Cerebellar nuclear complex (tissue), 1 donor: ENCODE results near the gene RGS10.
"Not testable (repeated sequence)": the region's sequence is repeated elsewhere in the genome, so short reads cannot be mapped to it uniquely, and the experiment has no call there.

ENCODE experiments used
- DNase-seq, 2 experiments: peaks; one replicate each; lab custom pipeline; 2025; lab: John Stamatoyannopoulos, UW

The RGS10 gene, protein sequence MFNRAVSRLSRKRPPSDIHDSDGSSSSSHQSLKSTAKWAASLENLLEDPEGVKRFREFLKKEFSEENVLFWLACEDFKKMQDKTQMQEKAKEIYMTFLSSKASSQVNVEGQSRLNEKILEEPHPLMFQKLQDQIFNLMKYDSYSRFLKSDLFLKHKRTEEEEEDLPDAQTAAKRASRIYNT

DNA sequence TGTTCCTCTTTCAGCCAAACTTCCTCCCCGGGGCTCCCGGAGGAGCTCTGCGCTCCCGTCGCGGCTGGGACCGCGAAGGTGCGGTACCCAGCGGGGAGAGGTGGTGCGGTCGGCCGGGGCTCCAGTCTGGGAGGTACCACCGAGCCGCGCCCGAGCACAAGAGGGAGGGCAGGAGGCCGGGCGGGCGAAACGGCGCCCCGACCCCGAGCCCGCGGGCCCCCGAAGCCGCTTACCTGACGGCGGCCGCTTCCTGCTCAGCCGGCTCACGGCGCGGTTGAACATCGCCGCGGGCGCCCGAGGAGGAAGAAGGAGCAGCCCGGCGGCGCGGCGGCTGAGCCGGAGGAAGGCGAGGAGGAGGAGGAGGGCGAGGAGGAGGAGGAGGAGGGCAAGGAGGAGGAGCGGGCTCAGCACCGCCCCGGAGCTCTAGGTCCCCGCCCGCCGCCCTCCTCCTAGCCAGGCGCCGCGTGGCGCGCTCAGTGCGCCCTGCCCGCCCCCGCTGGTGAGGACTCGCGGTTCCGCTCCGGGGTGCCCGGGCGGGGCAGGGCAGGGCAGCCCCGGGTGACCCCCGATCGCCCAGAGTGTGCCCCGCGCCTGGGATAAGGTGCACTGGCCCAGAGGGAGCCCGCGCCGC lies at the start of gene RGS10:
TSS of gene RGS10 (minus strand) at position 363 of the 631 bp plus-strand sequence. CDS start at position 282, 81 bp downstream.
- no peak for DNase-seq

DNA sequence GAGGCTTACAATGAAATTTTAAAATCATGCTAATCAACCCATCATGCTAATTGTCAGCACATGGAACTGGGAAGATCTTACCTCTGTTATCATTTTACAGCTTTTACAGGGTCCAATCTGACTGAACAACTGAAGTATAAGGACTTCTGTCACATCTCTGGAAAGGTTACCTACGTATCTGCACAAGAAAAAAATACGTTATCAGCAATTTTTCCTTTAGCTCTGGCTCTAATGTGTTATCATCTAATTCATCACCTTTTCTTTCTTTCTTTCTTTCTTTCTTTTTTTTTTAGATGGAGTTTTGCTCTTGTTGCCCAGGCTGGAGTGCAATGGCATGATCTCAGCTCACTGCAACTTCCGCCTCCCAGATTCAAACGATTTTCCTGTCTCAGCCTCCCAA lies 45.6 kb upstream of the RGS10 start:
- DNase-seq: no peak

DNA sequence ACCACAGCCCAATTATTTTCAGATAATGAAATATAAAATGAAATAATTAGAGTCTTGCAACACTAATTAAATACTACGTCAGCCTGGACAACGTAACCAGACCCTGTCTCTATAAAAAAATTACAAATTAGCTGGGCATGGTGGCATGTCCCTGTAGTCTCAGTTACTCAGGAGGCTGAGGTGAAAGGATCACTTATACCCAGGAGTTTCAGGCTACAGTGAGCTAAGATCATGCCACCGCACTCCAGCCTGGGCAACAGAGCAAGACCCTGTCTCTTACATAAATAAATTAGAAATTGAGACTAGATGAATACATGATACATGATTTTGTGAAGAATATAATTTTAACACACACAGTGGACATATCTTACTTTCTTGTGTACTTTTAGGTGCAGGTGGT lies 35.8 kb upstream of the RGS10 start:
- no peak for DNase-seq

DNA sequence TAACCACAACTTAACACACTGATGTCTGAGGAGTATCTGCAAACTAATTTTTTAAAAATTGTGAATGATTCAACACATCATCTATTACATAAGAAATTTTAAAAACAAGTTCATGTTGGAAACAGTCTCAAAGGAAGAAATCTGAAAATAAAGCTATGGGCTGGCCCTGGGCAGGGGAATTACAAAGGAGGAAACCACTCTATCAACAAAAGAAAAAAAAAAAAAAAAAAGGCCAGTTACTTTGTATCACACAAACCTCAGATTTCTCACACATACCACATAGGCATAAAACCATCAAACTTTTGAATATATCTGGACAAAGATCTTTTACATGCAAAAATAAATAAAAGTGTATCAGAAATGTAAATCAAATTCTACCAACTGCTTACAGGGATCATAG lies 33.5 kb upstream of the RGS10 start:
- DNase-seq: no peak

DNA sequence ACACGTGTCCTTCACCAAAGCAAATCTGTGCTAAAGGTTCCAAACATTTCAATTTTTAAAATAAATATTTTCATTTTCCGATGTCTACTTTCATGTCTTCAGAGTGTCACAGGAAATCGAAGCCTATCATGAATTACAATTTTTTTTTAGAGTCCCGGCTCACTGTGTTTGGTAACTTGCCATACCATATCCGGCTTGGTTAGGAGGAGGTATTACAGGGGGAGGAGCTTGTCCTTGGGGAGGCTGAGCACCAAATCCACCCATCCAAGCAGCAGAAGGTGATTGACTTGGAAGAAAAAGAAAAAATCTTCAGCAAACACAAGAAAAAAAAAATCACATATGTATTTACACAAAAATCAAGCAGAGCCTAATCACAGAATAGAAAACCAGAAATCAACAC lies 33.0 kb upstream of the RGS10 start:
- no peak for DNase-seq

DNA sequence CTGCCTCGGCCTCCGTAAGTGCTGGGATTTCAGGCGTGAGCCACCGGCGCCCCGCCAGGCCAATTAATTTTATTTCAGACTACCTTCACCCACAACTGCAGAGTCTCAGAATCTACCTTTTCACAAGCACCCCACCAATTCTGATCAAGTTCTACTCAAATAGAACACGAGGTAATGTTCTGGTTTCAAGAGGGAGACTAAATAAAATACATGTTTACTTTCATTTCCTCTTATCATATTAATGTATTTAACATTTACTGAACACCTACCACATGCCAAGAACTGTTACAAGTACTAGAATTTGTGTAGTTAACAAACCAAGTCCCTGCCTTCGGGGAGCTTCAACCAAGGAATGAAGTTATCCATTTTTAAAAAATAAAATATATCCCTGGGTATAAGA lies 25.5 kb upstream of the RGS10 start:
- DNase-seq: no peak

DNA sequence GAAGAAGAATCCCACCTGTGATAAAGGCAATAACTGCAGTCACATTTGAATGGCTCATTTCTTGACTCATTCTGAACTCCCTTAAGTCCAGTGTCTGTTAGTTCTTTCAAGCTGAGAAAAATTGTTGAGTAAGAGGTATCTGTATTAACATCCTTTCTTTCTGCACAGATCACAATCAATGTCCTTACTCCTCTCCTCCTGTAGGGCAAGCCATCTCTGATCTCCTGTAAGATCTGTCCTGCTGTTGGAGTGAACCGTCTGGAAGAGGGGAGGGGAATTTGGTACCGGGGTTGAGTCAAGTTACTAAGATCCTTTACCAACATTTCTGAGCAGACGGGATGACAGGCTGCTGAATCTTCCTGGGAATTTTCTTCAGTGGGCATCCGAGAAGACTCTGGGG lies 19.6 kb upstream of the RGS10 start:
- DNase-seq: no peak

DNA sequence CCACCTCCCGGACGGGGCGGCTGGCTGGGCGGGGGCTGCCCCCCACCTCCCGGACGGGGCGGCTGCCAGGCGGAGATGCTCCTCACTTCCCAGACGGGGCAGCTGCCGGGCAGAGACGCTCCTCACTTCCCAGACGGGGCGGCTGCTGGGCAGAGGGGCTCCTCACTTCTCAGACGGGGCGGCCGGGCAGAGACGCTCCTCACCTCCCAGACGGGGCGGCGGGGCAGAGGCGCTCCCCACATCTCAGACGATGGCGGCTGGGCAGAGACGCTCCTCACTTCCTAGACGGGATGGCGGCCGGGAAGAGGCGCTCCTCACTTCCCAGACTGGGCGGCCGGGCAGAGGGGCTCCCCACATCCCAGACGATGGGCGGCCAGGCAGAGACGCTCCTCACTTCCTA lies 17.0 kb upstream of the RGS10 start:
- DNase-seq: not testable (repeated sequence)

DNA sequence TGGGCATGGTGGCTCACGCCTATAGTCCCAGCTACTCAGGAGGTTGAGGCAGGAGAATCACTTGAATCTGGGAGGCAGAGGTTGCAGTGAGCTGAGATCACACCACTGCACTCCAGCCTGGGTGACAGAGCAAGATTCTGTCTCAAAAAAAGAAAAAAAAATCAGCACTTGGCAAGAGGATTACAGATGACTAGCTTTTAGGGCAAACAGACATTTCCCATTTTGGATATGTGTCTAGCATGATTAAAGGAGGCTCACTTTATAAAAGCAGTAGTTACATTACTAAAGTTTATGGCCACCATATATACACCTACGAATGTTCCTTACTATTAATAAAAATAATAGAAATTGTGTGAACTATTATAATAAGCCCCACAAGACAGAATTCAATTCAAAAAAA lies 13.6 kb upstream of the RGS10 start:
- DNase-seq: not testable (repeated sequence)

DNA sequence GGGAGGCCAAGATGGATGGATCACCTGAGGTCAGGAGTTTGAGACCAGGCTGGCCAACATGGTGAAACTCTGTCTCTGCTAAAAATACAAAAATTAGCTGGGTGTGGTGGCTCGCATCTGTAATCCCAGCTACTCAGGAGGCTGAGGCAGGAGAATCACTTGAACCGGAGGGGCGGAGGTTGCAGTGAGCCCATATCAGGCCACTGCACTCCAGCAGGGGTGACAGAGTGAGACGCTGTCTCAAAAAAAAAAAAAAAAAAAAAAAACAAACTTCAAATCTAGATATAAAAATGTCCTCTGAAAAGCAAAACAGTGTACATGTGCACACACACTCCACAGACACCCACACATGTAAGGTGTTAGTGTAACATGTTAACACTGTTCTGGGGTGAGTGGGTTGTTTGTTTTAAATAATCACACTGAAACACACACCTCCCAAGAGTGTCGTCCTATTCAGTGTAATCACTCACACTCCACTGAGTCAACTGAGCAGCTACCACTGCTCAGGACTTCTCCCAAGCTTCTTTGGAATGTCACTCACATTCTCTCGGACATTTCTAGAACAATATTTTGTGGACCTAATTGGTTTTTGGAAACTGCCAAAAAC lies 12.8 kb upstream of the RGS10 start:
- no peak for DNase-seq

DNA sequence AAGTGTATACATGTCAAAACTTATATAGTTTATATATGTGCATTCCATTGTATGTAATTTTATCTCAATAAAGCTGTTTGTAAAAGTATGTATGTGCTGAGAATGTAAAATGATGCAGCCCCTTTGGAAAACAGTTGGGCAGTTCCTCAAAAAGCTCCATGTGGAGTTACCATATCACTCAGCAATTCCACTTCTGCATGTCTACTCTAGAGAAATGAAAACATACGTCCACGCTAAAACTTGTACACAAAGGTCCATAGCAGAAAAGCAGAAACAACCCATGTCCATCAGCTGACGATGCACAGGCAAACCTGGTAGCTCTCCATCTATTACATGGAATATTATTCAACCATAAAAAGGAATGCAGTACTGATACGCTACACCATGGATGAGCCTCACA lies 8.3 kb upstream of the RGS10 start:
- no peak for DNase-seq

DNA sequence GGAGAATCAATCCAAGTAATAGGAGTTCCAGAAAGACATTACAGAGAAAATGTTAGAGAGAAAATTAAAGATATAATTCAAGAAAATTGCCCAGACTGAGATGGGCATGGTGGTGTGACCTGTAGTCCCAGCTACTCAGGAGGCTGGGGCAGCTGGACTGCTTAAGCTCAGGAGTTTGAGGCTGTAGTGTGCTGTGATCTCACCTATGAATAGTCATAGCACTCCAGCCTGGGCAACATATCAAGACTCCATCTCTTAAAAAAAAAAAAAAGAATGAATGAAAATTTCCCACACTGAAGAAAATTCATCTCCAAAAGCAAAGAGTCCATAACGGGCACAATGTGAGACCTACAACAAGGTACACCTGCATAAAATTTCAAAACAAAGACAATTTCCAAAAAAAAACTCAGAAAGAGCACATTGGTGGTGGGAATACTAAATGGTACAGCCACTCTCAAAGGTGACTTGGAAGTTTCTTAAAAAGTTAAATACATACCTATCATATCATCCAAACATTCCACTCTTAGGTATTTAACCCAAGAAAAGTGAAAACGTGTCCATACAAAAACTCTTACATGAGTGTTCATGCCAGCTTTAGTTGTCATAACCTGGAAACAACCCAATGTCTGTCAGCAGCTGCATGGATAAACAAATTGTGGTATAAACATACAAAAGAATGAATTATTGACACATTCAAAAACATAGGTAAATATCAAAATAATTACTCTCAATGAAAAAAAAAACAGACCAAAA lies 6.9 kb upstream of the RGS10 start:
- DNase-seq: no peak

DNA sequence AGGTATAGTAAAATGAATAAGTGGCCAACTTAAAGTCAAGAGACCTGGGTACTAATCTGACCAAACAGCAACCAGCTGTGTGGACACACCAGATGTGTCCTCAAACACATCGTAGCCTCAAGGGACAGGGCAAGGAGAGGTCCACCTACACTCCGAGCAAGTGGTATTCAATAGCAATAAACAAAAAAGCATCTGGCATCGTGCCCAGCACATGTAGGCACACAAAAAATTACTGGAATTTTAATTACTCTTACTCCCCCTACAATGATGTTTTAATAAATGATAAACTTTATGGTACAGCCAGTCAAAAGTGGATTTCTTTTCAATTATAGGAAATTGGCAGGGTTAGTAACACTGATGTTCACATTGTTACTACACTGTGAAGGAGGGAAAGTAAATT lies 3.5 kb upstream of the RGS10 start:
- no peak for DNase-seq

DNA sequence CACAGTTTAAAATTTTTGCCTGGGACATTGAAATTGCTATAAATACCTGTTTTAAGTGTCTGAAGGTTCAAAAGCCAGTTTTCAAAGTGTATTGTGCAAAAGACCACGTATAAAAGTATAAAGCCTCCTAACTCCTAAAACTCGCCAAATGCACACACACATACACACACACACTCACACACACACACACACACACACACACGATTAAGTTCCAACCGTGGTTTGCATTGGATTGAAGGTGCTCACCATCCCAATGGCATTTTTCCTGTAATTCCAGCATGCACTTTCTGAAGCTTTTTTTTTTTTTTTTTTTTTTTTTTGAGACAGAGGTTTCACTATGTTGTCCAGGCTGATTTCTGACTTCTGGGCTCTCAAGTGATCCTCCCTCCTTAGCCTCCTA lies 2.8 kb upstream of the RGS10 start:
- DNase-seq: no peak

DNA sequence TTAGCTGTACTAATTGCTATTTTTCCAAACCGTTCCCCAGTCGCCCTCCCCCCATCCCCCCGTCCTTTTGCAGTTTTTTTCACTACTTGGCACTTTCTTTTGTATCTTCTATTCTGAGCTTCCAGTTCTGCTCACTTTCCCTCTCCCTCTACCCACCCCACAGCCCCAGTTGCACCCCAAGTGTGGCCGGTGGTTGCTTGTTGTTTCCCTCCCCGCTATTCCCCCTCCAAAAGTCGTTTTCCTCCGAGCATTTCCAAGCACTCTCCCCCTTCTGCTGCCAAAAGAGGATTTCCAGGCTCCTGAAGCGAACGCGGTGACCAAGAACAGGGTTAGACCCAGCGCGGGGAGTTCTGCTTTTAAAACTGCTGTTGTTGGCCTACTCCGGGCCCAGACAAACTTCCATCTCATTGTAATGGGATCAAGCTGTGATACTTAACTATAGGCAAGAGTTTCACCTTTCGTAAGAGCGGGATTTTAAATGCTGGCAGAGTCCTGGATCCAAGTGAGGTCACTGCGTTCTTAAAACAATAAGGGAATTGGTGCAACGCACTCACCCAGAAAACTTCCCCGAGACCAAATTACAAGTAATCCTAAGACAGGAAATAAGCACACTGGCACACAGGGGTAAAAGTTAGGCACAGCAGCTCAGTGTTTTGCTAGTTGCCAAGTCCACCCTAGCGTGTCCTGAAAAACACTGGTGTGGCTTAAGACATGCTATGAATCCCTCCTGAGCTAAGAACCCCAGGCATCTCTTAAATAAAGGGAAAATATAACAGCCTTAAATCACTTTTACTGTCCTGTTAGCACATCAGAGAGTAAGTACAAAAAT lies 1.5 kb upstream of the RGS10 start:
- DNase-seq: no peak

DNA sequence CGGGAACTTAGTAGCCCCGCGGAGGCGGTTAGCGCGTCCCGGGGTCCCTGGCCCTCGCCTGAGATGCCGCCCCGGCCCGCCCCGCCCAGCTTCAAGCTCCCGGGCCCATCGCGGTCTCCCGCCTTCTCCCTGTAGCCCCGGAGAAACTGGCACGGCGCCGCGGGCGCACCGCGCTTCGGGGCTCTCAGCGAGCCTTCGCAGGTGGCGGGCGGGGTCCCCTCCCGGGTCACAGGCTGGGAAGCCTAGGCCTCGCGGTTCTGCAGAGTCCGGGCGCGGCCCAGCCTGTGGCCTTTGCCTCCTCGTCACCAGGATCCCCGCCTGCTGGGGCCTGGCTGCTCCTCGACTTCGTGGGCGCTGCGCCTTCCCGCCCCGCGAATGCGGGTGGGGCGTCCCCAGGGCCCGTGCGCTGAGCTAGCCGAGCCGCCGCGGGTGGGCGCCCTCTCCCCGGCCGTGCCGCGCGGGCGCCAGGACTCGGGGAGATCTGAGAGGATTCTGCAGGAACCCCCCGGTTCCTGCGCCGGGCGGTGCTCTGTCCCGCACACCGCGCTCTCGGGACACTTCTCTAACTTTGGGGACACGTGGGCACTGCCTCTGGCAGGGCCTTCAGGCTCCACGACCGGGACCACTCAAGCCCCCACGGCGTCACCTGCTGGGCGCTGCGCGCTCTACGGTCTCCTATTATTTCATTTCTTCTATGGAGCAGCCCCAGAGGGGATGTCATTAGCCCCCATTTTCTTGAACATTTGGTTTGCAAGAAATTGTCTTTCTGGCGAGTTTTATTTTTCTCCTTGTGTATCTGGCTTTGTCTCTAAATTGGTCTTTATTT lies 682 bp upstream of the RGS10 start:
- DNase-seq: no peak

DNA sequence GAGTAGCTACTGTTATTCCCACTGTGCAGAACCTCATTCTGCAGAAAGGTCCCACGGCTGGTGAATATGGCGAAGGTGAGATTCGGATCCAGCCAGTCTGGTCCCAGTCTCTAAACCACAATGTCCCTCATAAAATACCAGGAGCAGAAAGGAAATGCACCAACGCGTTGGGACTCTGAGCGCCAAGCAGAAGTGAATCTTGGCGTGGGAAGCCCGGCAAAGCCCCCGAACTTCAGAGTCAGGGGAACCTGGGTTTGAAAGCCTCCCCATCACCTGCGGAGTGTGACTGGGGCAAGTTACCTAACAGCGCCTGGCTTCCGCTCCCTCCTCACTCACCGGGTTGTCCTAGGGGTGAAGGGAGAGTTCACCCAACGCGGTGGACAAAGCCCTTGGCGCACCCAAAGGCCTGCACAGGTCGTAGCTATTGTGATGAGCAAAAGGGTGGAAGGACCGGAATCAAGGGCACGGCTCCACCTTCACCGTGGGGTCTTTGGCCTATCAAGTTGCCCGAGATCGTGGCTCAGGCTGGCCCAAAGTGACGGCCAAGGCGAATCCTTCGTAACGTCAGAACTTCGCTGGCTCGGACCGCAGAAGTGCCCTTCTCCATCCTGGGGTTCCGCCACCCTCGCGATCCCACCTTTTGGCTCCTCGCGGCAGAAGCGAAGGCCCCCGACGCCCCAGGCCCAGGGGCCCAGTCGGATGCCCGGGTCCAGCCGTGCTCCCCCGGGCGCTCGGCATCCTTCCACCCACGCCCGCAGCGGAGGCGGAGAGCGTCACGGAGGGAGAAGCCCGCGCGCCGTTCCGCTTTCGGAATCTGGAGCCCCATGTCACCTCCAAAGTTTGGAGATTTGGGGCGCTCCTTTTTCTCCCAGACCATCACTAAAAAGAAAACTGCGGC lies 811 bp downstream of the RGS10 start:
- no peak for DNase-seq

DNA sequence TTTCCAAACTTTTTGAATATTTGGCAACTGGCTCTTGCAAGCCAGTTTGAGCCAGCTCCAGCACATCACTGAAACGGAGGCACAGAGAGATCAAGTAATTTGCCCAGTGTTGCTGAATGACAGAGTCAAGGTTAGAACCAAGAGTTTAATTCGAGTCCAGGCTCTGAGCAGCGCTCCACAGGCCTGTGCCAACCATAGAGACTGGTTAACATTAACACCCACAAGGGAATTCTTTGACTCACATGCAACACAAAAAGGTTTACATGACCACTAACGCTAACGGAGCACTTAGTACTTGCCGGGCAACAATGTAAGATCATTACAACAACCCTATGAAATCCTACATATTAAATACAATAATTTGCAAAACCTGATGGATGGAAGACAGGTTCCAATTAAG lies 1.5 kb downstream of the RGS10 start:
- no peak for DNase-seq

DNA sequence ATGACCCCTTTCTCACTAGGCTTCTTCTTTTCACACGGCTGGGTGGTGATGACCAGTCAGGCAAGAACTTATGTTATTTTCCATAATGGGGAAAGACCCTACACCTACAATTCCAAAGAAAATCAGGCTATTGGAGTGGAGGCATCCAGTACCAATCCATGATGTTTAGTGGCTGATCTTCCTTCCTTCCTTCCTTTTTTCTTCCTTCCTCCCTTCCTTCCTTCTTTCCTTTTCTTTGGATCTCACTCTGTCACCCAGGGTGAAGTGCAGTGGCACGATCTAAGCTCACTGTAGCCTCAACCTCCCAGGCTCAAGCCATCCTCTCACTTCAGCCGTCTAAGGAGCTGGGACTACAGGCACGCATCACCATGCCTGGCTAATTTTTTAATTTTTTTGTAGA lies 2.5 kb downstream of the RGS10 start:
- DNase-seq: no peak

DNA sequence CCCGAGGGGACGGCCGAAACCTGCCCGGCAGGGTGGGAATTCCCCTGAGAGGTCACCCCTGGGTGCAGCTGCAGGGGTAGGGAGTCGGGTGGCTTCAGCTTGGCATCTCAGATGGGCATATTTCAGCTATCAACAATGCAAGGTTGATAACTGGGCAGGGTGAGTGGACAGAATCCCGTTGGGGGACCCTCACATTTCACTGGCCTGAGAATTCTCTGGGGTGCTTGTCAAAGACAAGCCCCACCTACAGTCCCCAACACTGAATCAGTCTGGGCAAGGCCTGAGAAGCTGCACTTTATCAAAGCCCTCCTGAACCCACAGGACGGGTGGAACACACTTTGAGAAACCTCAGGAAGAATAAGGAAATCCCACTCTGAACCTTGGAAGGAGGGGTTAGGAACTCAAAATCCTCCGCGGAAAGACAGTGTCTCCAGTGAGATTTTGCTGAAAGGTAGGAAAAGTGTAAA lies 3.1 kb downstream of the RGS10 start:
- DNase-seq: no peak
